ENCODE measurements around the gene DGUOK. TPM values are rescaled to one million over a fixed set of nuclear protein-coding genes. Genes with fewer than 3 reads are reported as not detected.
"Not testable (repeated sequence)": the region's sequence is repeated elsewhere in the genome, so short reads cannot be mapped to it uniquely, and the experiment has no call there.

Gene DGUOK
- total RNA-seq, 1 donor from 2014 or later = 38.8 TPM

- peak; percentile 34 for ATAC-seq
- DNase-seq (ENCODE audit: low spot score) = no peak
- intact Hi-C loops (cut with DNase I) = no loop called here
Measured at GRCh38 chr2:73897240-73897583, 29.5 kb upstream of the DGUOK start.

- intact Hi-C loops (cut with DNase I) = no loop called here
Measured at GRCh38 chr2:73897934-73898333, 28.7 kb upstream of the DGUOK start.

GRCh38 chr2:73899801-73900336 is 26.8 kb upstream of the DGUOK start:
- no peak for DNase-seq (ENCODE audit: low spot score)
- intact Hi-C loops (cut with DNase I) = no loop called here
- no peak for ATAC-seq

More at GRCh38 chr2:73897934-73898333, 28.7 kb upstream of the DGUOK start:
- DNase-seq (ENCODE audit: low spot score) = no peak
- no peak for ATAC-seq

GRCh38 chr2:73901143-73901542 is 25.5 kb upstream of the DGUOK start:
- DNase-seq (ENCODE audit: low spot score) = no peak

GRCh38 chr2:73902284-73902683 is 24.4 kb upstream of the DGUOK start:
- DNase-seq (ENCODE audit: low spot score) (no peak), ATAC-seq (no peak)

More at GRCh38 chr2:73901143-73901542, 25.5 kb upstream of the DGUOK start:
- intact Hi-C loops (cut with DNase I) = no loop called here
- ATAC-seq = no peak

GRCh38 chr2:73903313-73903712 is 23.4 kb upstream of the DGUOK start:
- intact Hi-C loops (cut with DNase I) = no loop called here
- DNase-seq (ENCODE audit: low spot score) = no peak
- ATAC-seq = no peak

More at GRCh38 chr2:73902284-73902683, 24.4 kb upstream of the DGUOK start:
- intact Hi-C loops (cut with DNase I) = no loop called here

GRCh38 chr2:73903949-73904613 is 22.6 kb upstream of the DGUOK start:
- ATAC-seq; DNase-seq (ENCODE audit: low spot score): not testable (repeated sequence)
- intact Hi-C loops (cut with DNase I) = loop anchor here (2.0 kb wide), 1 partner anchor 57 kb away; no protein-coding TSS in a partner anchor

GRCh38 chr2:73904952-73905351 is 21.7 kb upstream of the DGUOK start:
- DNase-seq (ENCODE audit: low spot score) = no peak
- intact Hi-C loops (cut with DNase I) = loop anchor here (2.0 kb wide), 1 partner anchor 58 kb away; no protein-coding TSS in a partner anchor
- ATAC-seq = no peak

GRCh38 chr2:73906847-73907505 is 19.7 kb upstream of the DGUOK start:
- ATAC-seq (no peak), DNase-seq (ENCODE audit: low spot score) (no peak)

GRCh38 chr2:73907840-73908452 is 18.7 kb upstream of the DGUOK start:
- DNase-seq (ENCODE audit: low spot score) (no peak), ATAC-seq (no peak)
- intact Hi-C loops (cut with DNase I) = no loop called here

More at GRCh38 chr2:73906847-73907505, 19.7 kb upstream of the DGUOK start:
- intact Hi-C loops (cut with DNase I) = no loop called here

- ATAC-seq (no peak), DNase-seq (ENCODE audit: low spot score) (no peak)
- intact Hi-C loops (cut with DNase I) = no loop called here
Measured at GRCh38 chr2:73908689-73909652, 17.7 kb upstream of the DGUOK start.

- DNase-seq (ENCODE audit: low spot score) (no peak), ATAC-seq (no peak)
- intact Hi-C loops (cut with DNase I) = no loop called here
Measured at GRCh38 chr2:73910873-73911547, 15.7 kb upstream of the DGUOK start.

GRCh38 chr2:73911548-73912208 is 15.0 kb upstream of the DGUOK start:
- ATAC-seq (no peak), DNase-seq (ENCODE audit: low spot score) (no peak)
- intact Hi-C loops (cut with DNase I) = no loop called here

- intact Hi-C loops (cut with DNase I) = no loop called here
- no peak for DNase-seq (ENCODE audit: low spot score)
- ATAC-seq = no peak
Measured at GRCh38 chr2:73913414-73914054, 13.1 kb upstream of the DGUOK start.

GRCh38 chr2:73914667-73915066 is 12.0 kb upstream of the DGUOK start:
- no peak for ATAC-seq
- intact Hi-C loops (cut with DNase I) = no loop called here
- no peak for DNase-seq (ENCODE audit: low spot score)

- intact Hi-C loops (cut with DNase I) = no loop called here
- ATAC-seq = no peak
Measured at GRCh38 chr2:73915437-73915993, 11.2 kb upstream of the DGUOK start.

GRCh38 chr2:73916666-73917065 is 10.0 kb upstream of the DGUOK start:
- ATAC-seq (no peak), DNase-seq (ENCODE audit: low spot score) (no peak)
- intact Hi-C loops (cut with DNase I) = no loop called here

More at GRCh38 chr2:73915437-73915993, 11.2 kb upstream of the DGUOK start:
- DNase-seq (ENCODE audit: low spot score) = no peak

All from sciatic nerve (tissue), 2 donors.